ENCODE results near the gene PHPT1.
"Not testable (repeated sequence)": the region's sequence is repeated elsewhere in the genome, so short reads cannot be mapped to it uniquely, and the experiment has no call there.

Gene PHPT1

GRCh38 chr9:136861874-136862457, 12.8 kb downstream of the PHPT1 start:
- DNase-seq: no peak

- DNase-seq: no peak
Measured at GRCh38 chr9:136862849-136863622, 13.8 kb downstream of the PHPT1 start.

- no peak for DNase-seq
Measured at GRCh38 chr9:136863623-136864273, 14.5 kb downstream of the PHPT1 start.

- no peak for DNase-seq
Measured at GRCh38 chr9:136865041-136865767, 16.0 kb downstream of the PHPT1 start.

GRCh38 chr9:136865768-136866103, 16.5 kb downstream of the PHPT1 start:
- no peak for DNase-seq

GRCh38 chr9:136866898-136867421, 17.8 kb downstream of the PHPT1 start:
- not testable (repeated sequence) for DNase-seq

GRCh38 chr9:136867480-136867879, 18.3 kb downstream of the PHPT1 start:
- no peak for DNase-seq

- DNase-seq: no peak
Measured at GRCh38 chr9:136867917-136868316, 18.7 kb downstream of the PHPT1 start.

- no peak for DNase-seq
Measured at GRCh38 chr9:136868644-136869043, 19.4 kb downstream of the PHPT1 start.

- DNase-seq: not testable (repeated sequence)
Measured at GRCh38 chr9:136869611-136870010, 20.4 kb downstream of the PHPT1 start.

- DNase-seq: no peak
Measured at GRCh38 chr9:136875155-136875554, 25.9 kb downstream of the PHPT1 start.

GRCh38 chr9:136876476-136876875, 27.3 kb downstream of the PHPT1 start:
- DNase-seq: no peak

- no peak for DNase-seq
Measured at GRCh38 chr9:136880651-136881050, 31.4 kb downstream of the PHPT1 start.

GRCh38 chr9:136881691-136882108, 32.5 kb downstream of the PHPT1 start:
- no peak for DNase-seq

GRCh38 chr9:136882109-136882946, 33.1 kb downstream of the PHPT1 start:
- DNase-seq: no peak

GRCh38 chr9:136882947-136883283, 33.7 kb downstream of the PHPT1 start:
- DNase-seq: not testable (repeated sequence)

GRCh38 chr9:136883670-136884069, 34.5 kb downstream of the PHPT1 start:
- DNase-seq: not testable (repeated sequence)

GRCh38 chr9:136885950-136886578, 36.9 kb downstream of the PHPT1 start, which contains the start of gene TRAF2:
TSS of gene TRAF2 (plus strand) at chr9:136886516. CDS start at chr9:136898741, 12,225 bp downstream.
- DNase-seq: peak; percentile 99

GRCh38 chr9:136886610-136887597, 37.7 kb downstream of the PHPT1 start:
- peak; percentile 63 for DNase-seq

- DNase-seq: no peak
Measured at GRCh38 chr9:136888454-136888853, 39.2 kb downstream of the PHPT1 start.

All from eye (tissue), 1 donor.